Caco-2 (cell line): ENCODE measurements around the gene PNMA8A. TPM values are rescaled to one million over a fixed set of nuclear protein-coding genes. Genes with fewer than 3 reads are reported as not detected.

Source experiments
- BruUV-seq: library from RNA; stranded (reverse); fragments of 400-500 nt; replicated peaks from 2 replicates; lab custom pipeline; 2021; lab: Mats Ljungman, UMichigan
- CTCF ChIA-PET: fragments of 300-600 bp; sonication (Branson Sonifier 250); formaldehyde crosslinking; loops from one replicate; lab custom pipeline; 2022; ENCODE audit warnings: antibody characterized with exemption; lab: Charles Lee
- POLR2A ChIA-PET: fragments of 300-600 bp; sonication (Branson Sonifier 250); formaldehyde crosslinking; loops from one replicate; lab custom pipeline; 2022; ENCODE audit warnings: antibody characterized with exemption; lab: Charles Lee
- DNase-seq, 2 experiments: peaks; one replicate each; pipeline versions ENCODE4 v3.0.0 to v3.0.0-alpha.2; 2020 to 2022
- H3K27me3 ChIP-seq: replicated peaks from 2 replicates; pipeline ENCODE4 v1.6.0; 2011; ENCODE audit warnings: low read length; ENCODE audit not compliant: control insufficient read depth, insufficient read depth
- H3K36me3 ChIP-seq: 2 replicates; pipeline ENCODE4 v1.5.1; 2011; ENCODE audit warnings: low read length; ENCODE audit not compliant: control insufficient read depth, insufficient read depth
- H3K4me1 ChIP-seq: fragments of 250-450 bp; sonication (Bioruptor Pico); 2 replicates; pipeline ENCODE4 v1.5.1; 2020; ENCODE audit warnings: mild to moderate bottlenecking
- H3K4me3 ChIP-seq: 2 replicates; pipeline ENCODE4 v1.5.1; 2011; ENCODE audit warnings: low read depth, mild to moderate bottlenecking, control low read depth, low read length
- H3K9me3 ChIP-seq: fragments of 250-450 bp; sonication (Bioruptor Pico); 2 replicates; pipeline ENCODE4 v1.5.1; 2020; ENCODE audit warnings: mild to moderate bottlenecking, moderate library complexity
- H3K27ac Mint-ChIP-seq: one replicate; pipeline ENCODE4 v1.8.0; 2022; ENCODE audit warnings: mixed read lengths; ENCODE audit not compliant: unreplicated experiment
- H3K27me3 Mint-ChIP-seq: one replicate; pipeline ENCODE4 v1.8.0; 2022; ENCODE audit warnings: mixed read lengths; ENCODE audit not compliant: insufficient read depth, unreplicated experiment
- H3K36me3 Mint-ChIP-seq: one replicate; pipeline ENCODE4 v1.8.0; 2022; ENCODE audit warnings: mild to moderate bottlenecking, mixed read lengths; ENCODE audit not compliant: insufficient read depth, unreplicated experiment
- H3K4me1 Mint-ChIP-seq: one replicate; pipeline ENCODE4 v1.8.0; 2022; ENCODE audit warnings: low read depth, mixed read lengths; ENCODE audit not compliant: unreplicated experiment
- H3K4me3 Mint-ChIP-seq: one replicate; pipeline ENCODE4 v1.8.0; 2022; ENCODE audit warnings: mild to moderate bottlenecking, moderate library complexity, mixed read lengths; ENCODE audit not compliant: unreplicated experiment
- H3K9me3 Mint-ChIP-seq: one replicate; pipeline ENCODE4 v1.8.0; 2022; ENCODE audit warnings: mixed read lengths; ENCODE audit not compliant: unreplicated experiment
- CTCF ChIP-seq, 2 experiments: fragments of 200-600 bp in 1 of 2; IDR thresholded peaks; 1 replicate in 1 of 2; 2 replicates in 1 of 2; pipeline versions ENCODE4 v1.5.1 to v1.8.0; 2011 to 2022; ENCODE audit warnings: antibody characterized with exemption in 1 of 2, control low read depth in 1 of 2, inconsistent platforms in 1 of 2, low read depth in 1 of 2, low read length in 1 of 2, mild to moderate bottlenecking in 1 of 2, moderate library complexity in 1 of 2; ENCODE audit not compliant: insufficient read depth in 1 of 2, severe bottlenecking in 1 of 2, unreplicated experiment in 1 of 2
- intact Hi-C: fragments of 100-400 bp; cut with micrococcal nuclease; formaldehyde crosslinking; loops from one replicate; pipeline ENCODE4 v1.10.0; 2022; ENCODE audit not compliant: unreplicated experiment
- total RNA-seq: library from RNA; stranded (reverse); gene quantifications from 2 replicates; pipeline ENCODE4 v1.2.3, GENCODE V29; 2022

PNMA8A gene
- total RNA-seq, 1 experiment from 2014 or later, result not detected

- ChIA-PET POLR2A (no interaction called here), CTCF (no interaction called here)
- H3K27me3 ChIP-seq, result no peaks in the 10 kb centered on the region
- no peaks in the 10 kb centered on the region for H3K4me1 ChIP-seq
- DNase-seq, result no peak
- Mint-ChIP-seq H3K4me3 (no peak overlapping the region), H3K9me3 (no peaks in the 10 kb centered on the region), H3K4me1 (no peaks in the 10 kb centered on the region), H3K27me3 (peaks cover 2% of the 10 kb centered on the region), H3K27ac (no peak overlapping the region), H3K36me3 (no peaks in the 10 kb centered on the region)
- no peak for TF ChIP-seq CTCF (IDR thresholded peaks at IDR 0.05; ENCODE audit: insufficient read depth in 1 of 2, low read depth in 1 of 2, low read length in 1 of 2, severe bottlenecking in 1 of 2, unreplicated experiment in 1 of 2)
- H3K36me3 ChIP-seq, result no peaks in the 10 kb centered on the region
- intact Hi-C loops, result no loop called here
- H3K9me3 ChIP-seq, result no peaks in the 10 kb centered on the region
- no peak overlapping the region for H3K4me3 ChIP-seq
- no TSS peak for BruUV-seq
Observed at GRCh38 chr19:46460055-46460454, 11.3 kb downstream of the PNMA8A start.

GRCh38 chr19:46456930-46457329 lies 14.4 kb downstream of the PNMA8A start:
- no peaks in the 10 kb centered on the region for H3K4me1 ChIP-seq
- H3K27me3 ChIP-seq, result no peaks in the 10 kb centered on the region
- no peaks in the 10 kb centered on the region for H3K36me3 ChIP-seq
- H3K4me1 Mint-ChIP-seq, result no peaks in the 10 kb centered on the region
- no peaks in the 10 kb centered on the region for H3K9me3 Mint-ChIP-seq
- no TSS peak for BruUV-seq
- TF ChIP-seq CTCF (IDR thresholded peaks at IDR 0.05; ENCODE audit: insufficient read depth in 1 of 2, low read depth in 1 of 2, low read length in 1 of 2, severe bottlenecking in 1 of 2, unreplicated experiment in 1 of 2), result no peak
- no peaks in the 10 kb centered on the region for H3K36me3 Mint-ChIP-seq
- no peak overlapping the region for H3K4me3 Mint-ChIP-seq
- peaks cover 5% of the 10 kb centered on the region for H3K27me3 Mint-ChIP-seq
- intact Hi-C loops, result no loop called here
- CTCF ChIA-PET, result interaction anchor here (0.6 kb wide), 1 partner anchor 41 kb away, joined by 3 read pairs; no protein-coding TSS in a partner anchor
- no peak overlapping the region for H3K27ac Mint-ChIP-seq
- no peaks in the 10 kb centered on the region for H3K9me3 ChIP-seq
- H3K4me3 ChIP-seq, result no peak overlapping the region
- DNase-seq, result no peak
- POLR2A ChIA-PET, result no interaction called here

GRCh38 chr19:46454244-46454643 lies 17.1 kb downstream of the PNMA8A start:
- no peak for TF ChIP-seq CTCF (IDR thresholded peaks at IDR 0.05; ENCODE audit: insufficient read depth in 1 of 2, low read depth in 1 of 2, low read length in 1 of 2, severe bottlenecking in 1 of 2, unreplicated experiment in 1 of 2)
- no TSS peak for BruUV-seq
- Histone ChIP-seq H3K4me1 (no peaks in the 10 kb centered on the region), H3K4me3 (no peak overlapping the region), H3K9me3 (peaks cover 11% of the 10 kb centered on the region), H3K36me3 (no peaks in the 10 kb centered on the region), H3K27me3 (no peaks in the 10 kb centered on the region)
- no peak overlapping the region for H3K4me3 Mint-ChIP-seq
- no peaks in the 10 kb centered on the region for H3K36me3 Mint-ChIP-seq
- H3K9me3 Mint-ChIP-seq, result peaks cover 8% of the 10 kb centered on the region
- H3K4me1 Mint-ChIP-seq, result no peaks in the 10 kb centered on the region
- H3K27ac Mint-ChIP-seq, result no peak overlapping the region
- no peak for DNase-seq
- CTCF ChIA-PET, result no interaction called here
- H3K27me3 Mint-ChIP-seq, result peaks cover 5% of the 10 kb centered on the region
- POLR2A ChIA-PET, result no interaction called here
- intact Hi-C loops, result no loop called here
